OCI-LY1 (cell line): Measurements from ENCODE around the gene WSCD2.

Source experiments
- H2AFZ ChIP-seq: fragments of 200-600 bp; sonication (generic), shearing (Covaris generic); 2 replicates; pipeline ENCODE4 v1.6.0; 2014; ENCODE audit warnings: antibody characterized with exemption, mild to moderate bottlenecking, low read length
- H3F3A ChIP-seq: fragments of 200-600 bp; sonication (generic), shearing (Covaris generic); 2 replicates; pipeline ENCODE4 v1.6.0; 2014; ENCODE audit warnings: mild to moderate bottlenecking, antibody characterized with exemption, low read length, moderate library complexity; ENCODE audit not compliant: insufficient read depth
- H3K27ac ChIP-seq: fragments of 200-600 bp; sonication (generic); 2 replicates; pipeline ENCODE4 v1.5.1; 2014; ENCODE audit warnings: low read length, mixed run types, mild to moderate bottlenecking, low read depth; ENCODE audit not compliant: poor library complexity, severe bottlenecking
- H3K27me3 ChIP-seq: fragments of 200-600 bp; sonication (generic); 2 replicates; pipeline ENCODE4 v1.6.0; 2014; ENCODE audit warnings: antibody characterized with exemption, mild to moderate bottlenecking, low read length, moderate library complexity; ENCODE audit not compliant: insufficient read depth
- H3K36me3 ChIP-seq: fragments of 200-600 bp; sonication (generic); 2 replicates; pipeline ENCODE4 v1.6.1; 2014; ENCODE audit warnings: mild to moderate bottlenecking, antibody characterized with exemption, low read length, moderate library complexity, mixed read lengths; ENCODE audit not compliant: insufficient read depth
- H3K4me1 ChIP-seq: fragments of 200-600 bp; sonication (generic); 2 replicates; pipeline ENCODE4 v1.5.1; 2014; ENCODE audit warnings: mild to moderate bottlenecking, low read length, moderate library complexity; ENCODE audit not compliant: insufficient read depth, severe bottlenecking
- H3K4me2 ChIP-seq: fragments of 200-600 bp; sonication (generic), shearing (Covaris generic); 2 replicates; pipeline ENCODE4 v1.6.1; 2014; ENCODE audit warnings: low read length
- H3K4me3 ChIP-seq: fragments of 200-600 bp; sonication (generic); 2 replicates; pipeline ENCODE4 v1.5.1; 2014; ENCODE audit warnings: low read length, low read depth, mild to moderate bottlenecking, mixed read lengths; ENCODE audit not compliant: poor library complexity, severe bottlenecking
- H3K79me2 ChIP-seq: fragments of 200-600 bp; shearing (Covaris generic); 2 replicates; pipeline ENCODE4 v1.6.1; 2016; ENCODE audit warnings: mixed run types, low read length, mixed read lengths; ENCODE audit not compliant: insufficient read depth
- H3K9ac ChIP-seq: fragments of 200-600 bp; sonication (generic), shearing (Covaris generic); 2 replicates; pipeline ENCODE4 v1.6.1; 2014; ENCODE audit warnings: mild to moderate bottlenecking, low read length, mixed read lengths
- H3K9me2 ChIP-seq: fragments of 200-600 bp; sonication (generic), shearing (Covaris generic); 2 replicates; pipeline ENCODE4 v1.6.1; 2014; ENCODE audit warnings: low read depth, mild to moderate bottlenecking, low read length, mixed read lengths
- H3K9me3 ChIP-seq: fragments of 200-600 bp; shearing (Covaris generic); 2 replicates; pipeline ENCODE4 v1.6.1; 2014; ENCODE audit warnings: low read length, mixed read lengths
- H4K20me1 ChIP-seq: fragments of 200-600 bp; sonication (generic), shearing (Covaris generic); 2 replicates; pipeline ENCODE4 v1.6.0; 2016; ENCODE audit warnings: mild to moderate bottlenecking, low read length; ENCODE audit not compliant: insufficient read depth
- CTCF ChIP-seq: fragments of 200-600 bp; sonication (generic), shearing (Covaris generic); IDR thresholded peaks from 2 replicates; pipeline ENCODE4 v1.5.1; 2017; ENCODE audit warnings: mild to moderate bottlenecking, antibody characterized with exemption, low read length, moderate library complexity, mixed read lengths
- EZH2 ChIP-seq: fragments of 200-600 bp; sonication (generic), shearing (Covaris generic); IDR thresholded peaks from 2 replicates; pipeline ENCODE4 v1.8.0; 2017; ENCODE audit warnings: borderline replicate concordance, mixed run types, mild to moderate bottlenecking, antibody characterized with exemption, low read length, moderate library complexity, mixed read lengths

Gene WSCD2

DNA sequence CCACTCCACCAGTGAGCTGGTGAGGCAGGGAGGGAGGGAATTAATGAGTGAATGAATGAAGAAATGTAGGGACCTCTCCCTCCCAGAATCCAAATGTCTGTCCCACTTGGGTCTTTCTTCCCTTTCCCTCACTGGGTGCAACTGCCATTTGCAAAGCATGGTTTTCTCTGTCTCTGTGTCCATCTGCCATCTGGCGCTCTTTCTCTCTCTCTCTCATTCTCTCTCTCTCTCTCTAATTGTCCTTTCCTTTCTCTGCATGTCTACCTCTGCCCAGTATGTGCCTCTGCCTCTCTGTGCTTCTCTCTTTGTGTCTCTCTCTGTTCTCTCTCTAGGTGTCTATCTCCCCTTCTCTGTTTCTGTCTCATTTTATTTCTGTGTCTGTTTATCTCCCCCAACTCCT, 107.3 kb downstream of the WSCD2 start:
- H3F3A ChIP-seq, result no peaks in the 10 kb centered on the region
- no peak overlapping the region for H3K9ac ChIP-seq
- H4K20me1 ChIP-seq, result no peaks in the 10 kb centered on the region
- no peaks in the 10 kb centered on the region for H3K36me3 ChIP-seq
- no peak overlapping the region for H3K4me3 ChIP-seq
- no peaks in the 10 kb centered on the region for H3K9me2 ChIP-seq
- no peaks in the 10 kb centered on the region for H3K27me3 ChIP-seq
- no peaks in the 10 kb centered on the region for H3K9me3 ChIP-seq
- no peak overlapping the region for H3K4me2 ChIP-seq
- H3K27ac ChIP-seq, result no peak overlapping the region
- H3K4me1 ChIP-seq, result no peaks in the 10 kb centered on the region
- no peak for TF ChIP-seq CTCF
- no peak for TF ChIP-seq EZH2
- H3K79me2 ChIP-seq, result no peaks in the 10 kb centered on the region
- H2AFZ ChIP-seq, result no peak overlapping the region

DNA sequence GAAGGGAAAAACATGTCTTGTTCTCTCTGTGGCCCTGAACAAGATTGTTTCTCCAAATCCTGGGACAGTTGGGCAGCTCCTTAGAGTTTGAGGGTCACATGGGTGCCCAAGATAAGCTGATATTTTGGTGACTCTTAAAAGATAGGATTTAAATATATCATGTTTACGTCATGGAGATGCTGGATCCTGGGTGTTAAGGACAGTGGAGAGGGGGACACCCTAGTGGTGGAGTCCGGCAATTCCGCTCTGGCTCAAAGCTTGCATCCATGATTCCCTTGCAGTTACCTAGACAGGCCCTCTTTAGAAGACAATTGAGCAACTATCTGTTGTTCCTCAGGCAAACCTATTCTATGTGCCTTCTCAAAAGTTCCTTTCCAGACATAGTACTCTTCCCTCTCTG, 108.2 kb downstream of the WSCD2 start:
- no peaks in the 10 kb centered on the region for H3K9me3 ChIP-seq
- no peak overlapping the region for H3K4me2 ChIP-seq
- no peak overlapping the region for H3K9ac ChIP-seq
- H3K4me3 ChIP-seq, result no peak overlapping the region
- no peaks in the 10 kb centered on the region for H3K4me1 ChIP-seq
- no peaks in the 10 kb centered on the region for H3F3A ChIP-seq
- H3K9me2 ChIP-seq, result no peaks in the 10 kb centered on the region
- no peaks in the 10 kb centered on the region for H3K36me3 ChIP-seq
- no peaks in the 10 kb centered on the region for H4K20me1 ChIP-seq
- H3K79me2 ChIP-seq, result no peaks in the 10 kb centered on the region
- H2AFZ ChIP-seq, result no peak overlapping the region
- no peaks in the 10 kb centered on the region for H3K27me3 ChIP-seq
- H3K27ac ChIP-seq, result no peak overlapping the region
- TF ChIP-seq CTCF (0 out of 2 replicates have a peak, but pooled peaks have one; percentile 5), EZH2 (no peak)

GRCh38 chr12:108238474-108238873, 109.4 kb downstream of the WSCD2 start:
- H3K27ac ChIP-seq, result no peak overlapping the region
- no peaks in the 10 kb centered on the region for H3K79me2 ChIP-seq
- H3K36me3 ChIP-seq, result no peaks in the 10 kb centered on the region
- H3K4me3 ChIP-seq, result no peak overlapping the region
- H2AFZ ChIP-seq, result no peak overlapping the region
- H3K4me2 ChIP-seq, result no peak overlapping the region
- H3K9ac ChIP-seq, result no peak overlapping the region
- H4K20me1 ChIP-seq, result no peaks in the 10 kb centered on the region
- no peaks in the 10 kb centered on the region for H3K9me3 ChIP-seq
- TF ChIP-seq EZH2 (no peak), CTCF (no peak)
- H3K4me1 ChIP-seq, result no peaks in the 10 kb centered on the region
- no peaks in the 10 kb centered on the region for H3K27me3 ChIP-seq
- no peaks in the 10 kb centered on the region for H3F3A ChIP-seq
- H3K9me2 ChIP-seq, result no peaks in the 10 kb centered on the region
